ENCODE measurements around the gene BRD7. TPM values are rescaled to one million over a fixed set of nuclear protein-coding genes. Genes with fewer than 3 reads are reported as not detected.

Gene BRD7
- total and polyA plus RNA-seq, 2 of the 13 experiments (the other 11 are each of a cell fraction or from before 2014, with no cell fraction given) = 82.3 to 149 TPM

DNA sequence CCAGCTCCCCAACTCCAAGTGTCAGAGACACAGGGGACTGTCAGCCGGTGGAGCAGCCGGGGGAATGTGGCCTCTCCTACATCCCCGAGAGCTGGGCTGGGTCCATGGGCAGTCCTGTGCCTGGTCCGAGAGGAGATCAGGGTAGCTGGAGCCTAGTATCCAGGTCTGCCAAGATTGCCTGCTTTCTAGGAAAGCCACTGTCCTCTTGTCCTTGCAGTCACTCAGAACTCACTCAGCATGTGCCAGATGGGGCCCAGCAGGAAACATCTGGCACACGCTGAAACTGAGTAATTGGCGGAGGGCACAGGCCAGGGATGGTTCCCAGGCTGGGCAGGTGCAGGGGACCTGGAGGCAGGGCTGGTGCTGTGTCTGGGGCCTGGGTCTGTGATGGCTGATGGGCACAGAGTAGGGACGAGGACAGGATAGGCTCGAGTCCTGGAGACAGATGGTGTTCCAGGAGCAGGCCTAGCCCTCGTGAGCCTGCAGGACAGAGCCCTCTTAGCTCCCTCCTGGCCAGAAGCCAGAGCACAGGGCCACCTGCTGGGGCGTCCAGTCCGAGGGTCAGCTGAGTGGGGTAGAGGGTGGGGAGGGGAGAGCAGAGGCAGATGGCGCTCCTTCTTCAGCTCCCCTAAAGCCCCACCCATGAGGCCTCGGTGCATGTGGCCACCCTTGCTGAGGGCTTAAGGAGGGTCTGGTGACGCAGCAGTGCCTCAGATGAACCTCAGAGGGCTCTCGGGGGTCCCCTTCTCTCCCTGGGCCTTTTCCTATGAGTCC is 71.3 kb downstream of the BRD7 start (continued):
- no peak for TF ChIP-seq ZNF800 (CRISPR knock-in tag; IDR thresholded peaks at IDR 0.05)
- no peak for TF ChIP-seq SRSF4 (IDR thresholded peaks at IDR 0.05; ENCODE audit: low read depth, low read length, poor library complexity, severe bottlenecking)
- no peak for TF ChIP-seq PLRG1 (conservative IDR thresholded peaks at IDR 0.05)
- TF ChIP-seq ZNF180 (CRISPR knock-in tag; IDR thresholded peaks at IDR 0.05; ENCODE audit: borderline replicate concordance, low read depth) = no peak
- TF ChIP-seq HNF4A (CRISPR knock-in tag; IDR thresholded peaks at IDR 0.05) = no peak; the same call in 1 of the 2 replicates
- TF ChIP-seq FOXA1 (IDR thresholded peaks at IDR 0.05) = no peak
- TF ChIP-seq FOXA1 (CRISPR knock-in tag; IDR thresholded peaks at IDR 0.05) = no peak
- no peak for TF ChIP-seq JUND (CRISPR knock-in tag; IDR thresholded peaks at IDR 0.05)
- TF ChIP-seq, protein P1, sequence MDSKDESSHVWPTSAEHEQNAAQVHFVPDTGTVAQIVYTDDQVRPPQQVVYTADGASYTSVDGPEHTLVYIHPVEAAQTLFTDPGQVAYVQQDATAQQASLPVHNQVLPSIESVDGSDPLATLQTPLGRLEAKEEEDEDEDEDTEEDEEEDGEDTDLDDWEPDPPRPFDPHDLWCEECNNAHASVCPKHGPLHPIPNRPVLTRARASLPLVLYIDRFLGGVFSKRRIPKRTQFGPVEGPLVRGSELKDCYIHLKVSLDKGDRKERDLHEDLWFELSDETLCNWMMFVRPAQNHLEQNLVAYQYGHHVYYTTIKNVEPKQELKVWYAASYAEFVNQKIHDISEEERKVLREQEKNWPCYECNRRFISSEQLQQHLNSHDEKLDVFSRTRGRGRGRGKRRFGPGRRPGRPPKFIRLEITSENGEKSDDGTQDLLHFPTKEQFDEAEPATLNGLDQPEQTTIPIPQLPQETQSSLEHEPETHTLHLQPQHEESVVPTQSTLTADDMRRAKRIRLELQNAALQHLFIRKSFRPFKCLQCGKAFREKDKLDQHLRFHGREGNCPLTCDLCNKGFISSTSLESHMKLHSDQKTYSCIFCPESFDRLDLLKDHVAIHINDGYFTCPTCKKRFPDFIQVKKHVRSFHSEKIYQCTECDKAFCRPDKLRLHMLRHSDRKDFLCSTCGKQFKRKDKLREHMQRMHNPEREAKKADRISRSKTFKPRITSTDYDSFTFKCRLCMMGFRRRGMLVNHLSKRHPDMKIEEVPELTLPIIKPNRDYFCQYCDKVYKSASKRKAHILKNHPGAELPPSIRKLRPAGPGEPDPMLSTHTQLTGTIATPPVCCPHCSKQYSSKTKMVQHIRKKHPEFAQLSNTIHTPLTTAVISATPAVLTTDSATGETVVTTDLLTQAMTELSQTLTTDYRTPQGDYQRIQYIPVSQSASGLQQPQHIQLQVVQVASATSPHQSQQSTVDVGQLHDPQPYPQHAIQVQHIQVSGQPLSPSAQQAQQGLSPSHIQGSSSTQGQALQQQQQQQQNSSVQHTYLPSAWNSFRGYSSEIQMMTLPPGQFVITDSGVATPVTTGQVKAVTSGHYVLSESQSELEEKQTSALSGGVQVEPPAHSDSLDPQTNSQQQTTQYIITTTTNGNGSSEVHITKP (CRISPR knock-in tag; IDR thresholded peaks at IDR 0.05; ENCODE audit: low read depth) = no peak
- TF ChIP-seq POLR2AphosphoS2 (IDR thresholded peaks at IDR 0.05; ENCODE audit: low read depth, low read length) = no peak
- TF ChIP-seq ZSCAN30 (CRISPR knock-in tag; IDR thresholded peaks at IDR 0.05) = no peak
- TF ChIP-seq TEAD3 (CRISPR knock-in tag; optimal IDR thresholded peaks at IDR 0.05; ENCODE audit: borderline replicate concordance) = no peak
- no peak for TF ChIP-seq MTF2 (CRISPR knock-in tag; IDR thresholded peaks at IDR 0.05; ENCODE audit: borderline replicate concordance)
- peak; percentile 72 for TF ChIP-seq ZFX (CRISPR knock-in tag; IDR thresholded peaks at IDR 0.05; ENCODE audit: low read depth)
- no peak for TF ChIP-seq ZNF619 (CRISPR knock-in tag; IDR thresholded peaks at IDR 0.05)
- no peak for TF ChIP-seq ZNF232 (CRISPR knock-in tag; IDR thresholded peaks at IDR 0.05; ENCODE audit: borderline replicate concordance)
- no peak for TF ChIP-seq EHMT2 (IDR thresholded peaks at IDR 0.05; ENCODE audit: borderline replicate concordance, low read depth, low read length)
- TF ChIP-seq, protein P2, sequence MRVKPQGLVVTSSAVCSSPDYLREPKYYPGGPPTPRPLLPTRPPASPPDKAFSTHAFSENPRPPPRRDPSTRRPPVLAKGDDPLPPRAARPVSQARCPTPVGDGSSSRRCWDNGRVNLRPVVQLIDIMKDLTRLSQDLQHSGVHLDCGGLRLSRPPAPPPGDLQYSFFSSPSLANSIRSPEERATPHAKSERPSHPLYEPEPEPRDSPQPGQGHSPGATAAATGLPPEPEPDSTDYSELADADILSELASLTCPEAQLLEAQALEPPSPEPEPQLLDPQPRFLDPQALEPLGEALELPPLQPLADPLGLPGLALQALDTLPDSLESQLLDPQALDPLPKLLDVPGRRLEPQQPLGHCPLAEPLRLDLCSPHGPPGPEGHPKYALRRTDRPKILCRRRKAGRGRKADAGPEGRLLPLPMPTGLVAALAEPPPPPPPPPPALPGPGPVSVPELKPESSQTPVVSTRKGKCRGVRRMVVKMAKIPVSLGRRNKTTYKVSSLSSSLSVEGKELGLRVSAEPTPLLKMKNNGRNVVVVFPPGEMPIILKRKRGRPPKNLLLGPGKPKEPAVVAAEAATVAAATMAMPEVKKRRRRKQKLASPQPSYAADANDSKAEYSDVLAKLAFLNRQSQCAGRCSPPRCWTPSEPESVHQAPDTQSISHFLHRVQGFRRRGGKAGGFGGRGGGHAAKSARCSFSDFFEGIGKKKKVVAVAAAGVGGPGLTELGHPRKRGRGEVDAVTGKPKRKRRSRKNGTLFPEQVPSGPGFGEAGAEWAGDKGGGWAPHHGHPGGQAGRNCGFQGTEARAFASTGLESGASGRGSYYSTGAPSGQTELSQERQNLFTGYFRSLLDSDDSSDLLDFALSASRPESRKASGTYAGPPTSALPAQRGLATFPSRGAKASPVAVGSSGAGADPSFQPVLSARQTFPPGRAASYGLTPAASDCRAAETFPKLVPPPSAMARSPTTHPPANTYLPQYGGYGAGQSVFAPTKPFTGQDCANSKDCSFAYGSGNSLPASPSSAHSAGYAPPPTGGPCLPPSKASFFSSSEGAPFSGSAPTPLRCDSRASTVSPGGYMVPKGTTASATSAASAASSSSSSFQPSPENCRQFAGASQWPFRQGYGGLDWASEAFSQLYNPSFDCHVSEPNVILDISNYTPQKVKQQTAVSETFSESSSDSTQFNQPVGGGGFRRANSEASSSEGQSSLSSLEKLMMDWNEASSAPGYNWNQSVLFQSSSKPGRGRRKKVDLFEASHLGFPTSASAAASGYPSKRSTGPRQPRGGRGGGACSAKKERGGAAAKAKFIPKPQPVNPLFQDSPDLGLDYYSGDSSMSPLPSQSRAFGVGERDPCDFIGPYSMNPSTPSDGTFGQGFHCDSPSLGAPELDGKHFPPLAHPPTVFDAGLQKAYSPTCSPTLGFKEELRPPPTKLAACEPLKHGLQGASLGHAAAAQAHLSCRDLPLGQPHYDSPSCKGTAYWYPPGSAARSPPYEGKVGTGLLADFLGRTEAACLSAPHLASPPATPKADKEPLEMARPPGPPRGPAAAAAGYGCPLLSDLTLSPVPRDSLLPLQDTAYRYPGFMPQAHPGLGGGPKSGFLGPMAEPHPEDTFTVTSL (CRISPR knock-in tag; IDR thresholded peaks at IDR 0.05; ENCODE audit: borderline replicate concordance) = no peak
- TF ChIP-seq ATF3 (CRISPR knock-in tag; IDR thresholded peaks at IDR 0.05) = no peak

All from HepG2 (cell line).